NCI-H187 treated with DMSO at 0.1 percent for 48 hours (cell line): Measurements from ENCODE around the gene DCP1A.

Experiments used
- DNase-seq: peaks from one replicate; lab custom pipeline; 2025; lab: John Stamatoyannopoulos, UW

The DCP1A gene

DNA sequence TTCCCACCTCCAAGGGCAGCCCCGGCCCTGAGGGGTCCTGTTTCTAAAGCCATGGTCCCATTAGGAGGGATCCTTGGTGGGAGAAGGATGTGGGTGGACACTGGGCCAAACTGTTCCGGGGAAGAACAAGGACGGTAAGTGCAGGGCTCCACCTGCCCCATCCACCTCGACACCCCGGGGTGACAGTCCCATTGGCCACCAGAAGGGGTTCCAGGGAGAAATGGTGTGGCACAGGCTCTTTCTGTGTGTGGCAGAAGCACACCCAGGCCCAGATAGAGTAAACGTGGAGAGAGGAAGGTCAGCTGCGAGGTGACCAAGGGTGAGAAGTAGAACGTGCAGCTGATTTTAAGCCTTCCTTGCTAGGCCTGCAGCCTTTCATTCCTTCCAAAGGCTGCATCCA lies 103.6 kb downstream of the DCP1A start:
- DNase-seq: no peak

DNA sequence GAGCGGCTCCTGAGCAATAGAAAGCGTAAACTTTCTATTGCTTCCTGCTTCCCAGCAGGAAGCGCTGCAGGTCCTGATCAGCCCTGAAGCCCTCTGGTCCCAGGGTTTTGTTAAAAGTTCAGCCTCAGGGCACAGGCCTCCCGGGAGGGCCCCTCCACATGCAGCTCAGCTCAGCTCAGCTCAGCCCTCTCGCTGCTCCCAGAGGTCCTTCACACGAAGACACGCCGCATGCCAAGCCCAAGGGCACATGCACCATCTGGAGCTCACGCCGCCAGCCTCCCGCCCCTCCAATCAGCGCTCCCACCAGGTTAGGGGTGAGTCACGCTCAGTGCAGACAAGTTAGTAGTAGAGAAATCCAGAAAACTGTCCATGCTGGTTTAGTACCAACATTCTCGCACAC lies 104.2 kb downstream of the DCP1A start:
- DNase-seq: no peak

DNA sequence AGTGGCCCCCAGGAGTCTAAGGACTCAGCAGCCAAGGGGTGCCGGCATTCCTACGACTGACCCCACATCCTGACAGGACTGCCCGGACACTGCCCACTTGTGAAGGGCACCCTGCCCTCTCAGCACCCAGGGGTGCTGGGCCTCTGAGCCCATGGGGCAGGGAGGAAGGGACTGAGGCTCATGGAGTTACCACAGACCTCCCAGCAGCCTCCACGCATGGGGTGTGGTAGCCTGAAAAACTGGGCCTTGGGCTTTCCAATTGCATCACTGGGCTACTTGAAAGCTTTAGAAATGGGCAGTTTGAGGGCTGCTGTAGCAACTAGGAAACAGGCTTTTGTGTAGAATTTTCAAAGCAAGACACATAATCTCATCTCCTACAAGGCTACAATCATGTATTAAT lies 104.7 kb downstream of the DCP1A start:
- no peak for DNase-seq

DNA sequence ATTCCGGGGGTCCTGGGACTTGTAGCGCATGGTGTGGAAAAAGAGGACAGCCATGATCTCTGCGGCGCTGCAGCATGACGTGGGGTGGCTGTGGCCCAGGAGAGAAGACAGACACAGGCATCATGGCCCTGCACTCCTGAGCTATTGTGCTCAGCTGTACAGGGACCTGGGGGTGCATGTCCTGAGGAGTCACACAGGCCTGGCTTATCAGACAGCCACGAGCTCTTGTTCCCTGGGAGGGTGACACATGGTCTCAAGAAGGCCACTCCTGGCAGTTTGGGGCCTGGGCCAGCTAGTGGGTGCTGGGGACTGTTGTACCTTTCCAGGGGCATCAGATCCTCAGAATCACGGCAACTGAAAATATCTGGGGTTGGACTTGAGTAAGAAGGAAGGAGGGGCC lies 105.2 kb downstream of the DCP1A start:
- DNase-seq: no peak

DNA sequence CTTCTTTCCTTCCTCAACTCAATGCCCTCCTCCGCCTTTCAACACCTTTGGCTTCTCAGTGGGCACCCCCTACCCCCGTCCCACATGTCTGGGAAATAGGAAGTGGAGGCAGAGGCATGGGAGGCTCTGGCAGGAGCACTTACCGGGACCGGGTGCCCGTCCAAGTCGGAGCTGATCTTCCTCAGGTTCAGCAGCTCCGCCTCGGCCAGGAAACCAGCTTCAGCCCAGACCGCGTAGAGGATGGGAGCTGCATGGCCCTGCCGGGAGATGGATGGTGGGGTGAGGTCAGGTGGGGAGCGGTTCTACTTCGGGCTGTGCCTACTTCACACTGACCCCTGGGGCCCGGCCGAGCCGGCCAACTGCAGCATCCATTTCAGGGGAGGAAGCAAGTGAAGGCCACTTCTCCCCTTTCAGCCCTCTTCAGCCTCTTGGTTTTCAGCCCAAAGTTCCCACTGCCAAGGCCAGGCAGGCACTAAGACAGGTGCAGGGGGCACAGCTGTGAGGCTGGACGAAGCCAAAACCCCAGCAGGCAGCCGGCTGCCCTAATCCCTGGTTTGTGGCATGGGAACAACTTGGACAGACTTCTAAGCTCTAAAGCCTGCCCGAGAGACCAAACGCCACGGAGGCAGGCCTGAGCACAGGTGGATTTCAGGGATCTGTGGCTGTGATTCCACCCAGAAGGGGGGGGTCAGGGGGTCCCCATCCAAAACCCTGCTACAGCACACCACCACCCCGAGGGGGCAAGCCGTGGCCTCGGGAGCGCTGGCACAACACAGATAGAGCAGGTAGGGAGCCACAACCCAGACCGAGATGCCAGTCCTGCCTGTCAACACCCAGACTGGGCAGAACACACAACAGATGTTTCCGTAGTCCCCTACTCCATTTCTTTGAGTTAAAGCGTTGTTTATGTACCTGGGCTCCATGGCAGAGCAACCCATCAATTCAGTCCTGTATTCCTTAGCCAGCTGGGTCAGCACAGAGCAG lies 106.1 kb downstream of the DCP1A start:
- DNase-seq: no peak

DNA sequence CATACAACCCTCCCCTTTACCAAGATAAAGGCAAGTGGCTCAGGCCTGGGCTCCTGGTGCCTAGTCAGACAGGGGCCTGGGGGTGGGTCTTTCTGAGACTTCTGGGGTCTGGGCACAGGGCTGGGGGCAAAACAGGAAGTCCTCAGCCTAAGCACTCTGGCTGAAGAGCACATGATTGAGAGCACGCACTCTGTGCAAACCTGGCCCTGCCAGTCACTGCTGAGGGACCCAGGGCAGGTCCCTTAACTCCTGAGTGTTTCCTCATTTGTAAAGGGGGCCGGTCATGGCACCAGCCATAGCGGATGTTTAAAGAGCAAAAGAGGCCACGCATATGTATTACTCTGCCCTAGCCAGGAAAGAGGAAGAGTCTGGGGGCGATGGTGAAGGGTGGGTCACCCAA lies 107.5 kb downstream of the DCP1A start:
- DNase-seq: no peak

- DNase-seq: no peak
Observed at GRCh38 chr3:53238886-53239285, 108.5 kb downstream of the DCP1A start.

- no peak for DNase-seq
Observed at GRCh38 chr3:53238051-53238850, 109.1 kb downstream of the DCP1A start.

GRCh38 chr3:53236112-53236841 lies 111.1 kb downstream of the DCP1A start:
- no peak for DNase-seq

DNA sequence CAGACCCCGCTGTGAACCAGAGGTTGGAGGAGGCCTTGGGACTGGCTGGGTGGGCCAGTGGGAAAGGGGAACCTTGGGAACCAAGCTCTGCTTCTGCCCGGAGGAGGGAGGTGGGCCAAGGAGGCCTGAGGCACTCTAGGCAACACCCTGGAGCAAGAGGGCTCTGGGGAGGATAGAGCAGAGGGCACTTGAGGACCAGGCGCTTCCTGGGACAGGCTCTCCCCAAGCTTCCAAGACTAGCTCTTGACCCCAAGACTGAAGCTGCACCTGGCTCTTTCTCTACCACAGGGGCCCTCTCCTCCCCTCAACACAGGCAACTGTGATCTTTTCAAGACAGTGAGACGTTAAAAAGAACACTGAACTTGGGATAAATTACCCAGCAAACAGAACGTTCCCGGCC lies 111.8 kb downstream of the DCP1A start:
- no peak for DNase-seq

GRCh38 chr3:53234841-53235232 lies 112.5 kb downstream of the DCP1A start:
- DNase-seq: no peak

GRCh38 chr3:53234130-53234840 lies 113.1 kb downstream of the DCP1A start:
- no peak for DNase-seq
